ENCODE results near the gene ETDA. TPM values are rescaled to one million over a fixed set of nuclear protein-coding genes. Genes with fewer than 3 reads are reported as not detected.
"Not testable (repeated sequence)": the region's sequence is repeated elsewhere in the genome, so short reads cannot be mapped to it uniquely, and the experiment has no call there.

The ETDA gene
- total RNA-seq (2022), result not detected in 2 replicates
- Bru-seq, nascent RNA, result not detected
- not detected for BruChase-seq, experiment 1, labeled RNA remaining after a 6-hour chase
- not detected for BruChase-seq, experiment 2, labeled RNA remaining after a 2-hour chase
- long read RNA-seq, result 0 reads

DNA sequence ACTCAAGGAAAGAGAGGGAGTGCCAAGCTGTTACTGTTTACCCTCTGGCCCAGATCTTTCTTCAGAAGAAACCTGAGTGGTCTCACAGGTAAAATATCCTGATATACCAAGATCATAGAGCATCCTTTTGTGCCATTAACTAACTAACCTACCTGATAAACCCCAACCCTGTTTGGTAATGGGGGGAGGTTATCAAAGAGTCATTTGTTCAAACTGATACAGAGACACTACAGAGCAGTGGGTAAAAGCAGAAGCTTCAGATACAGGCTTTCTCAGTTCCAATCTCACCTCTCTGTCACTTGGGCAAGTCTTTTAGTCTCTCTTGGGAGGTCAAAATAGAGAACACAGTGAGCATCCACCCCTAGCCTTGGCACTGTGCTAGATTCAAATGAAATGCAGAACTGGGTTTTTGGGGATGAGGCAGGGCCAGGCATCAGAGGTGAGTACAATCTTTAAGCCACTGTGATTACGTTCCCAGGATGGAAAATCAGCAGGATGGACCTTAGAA is at the start of gene ETDA:
ETDA (plus strand) TSS at position 51 of the 508 bp plus-strand sequence. CDS start 1,216 bp downstream, outside the sequence.
- H3K36me3 Mint-ChIP-seq (ENCODE audit: insufficient read depth, unreplicated experiment); H3K9me3 Mint-ChIP-seq (ENCODE audit: unreplicated experiment); intact Hi-C loops (cut with micrococcal nuclease); H3K4me3 Mint-ChIP-seq (ENCODE audit: unreplicated experiment); BruUV-seq (replicated peaks); H3K27ac Mint-ChIP-seq (ENCODE audit: low read depth, unreplicated experiment); DNase-seq (ENCODE audit: unreplicated experiment); H3K27me3 Mint-ChIP-seq (ENCODE audit: insufficient read depth, unreplicated experiment); CTCF ChIA-PET; POLR2A ChIA-PET; H3K4me1 Mint-ChIP-seq (ENCODE audit: insufficient read depth, unreplicated experiment): not testable (repeated sequence)

GRCh38 chrX:135206427-135206826 is 45.4 kb upstream of the ETDA start:
- POLR2A ChIA-PET, result interaction anchor here (0.7 kb wide), 1 partner anchor 1554 kb away, joined by 3 read pairs; no protein-coding TSS in a partner anchor
- intact Hi-C loops (cut with micrococcal nuclease); H3K27ac Mint-ChIP-seq (ENCODE audit: low read depth, unreplicated experiment): not testable (repeated sequence)

GRCh38 chrX:135213200-135213844 is 38.5 kb upstream of the ETDA start:
- no peak for DNase-seq (ENCODE audit: unreplicated experiment)
- intact Hi-C loops (cut with micrococcal nuclease), result no loop called here
- Mint-ChIP-seq H3K4me1 (ENCODE audit: insufficient read depth, unreplicated experiment) (no peaks in the 10 kb centered on the region), H3K36me3 (ENCODE audit: insufficient read depth, unreplicated experiment) (no peaks in the 10 kb centered on the region), H3K4me3 (ENCODE audit: unreplicated experiment) (no peak overlapping the region), H3K27ac (ENCODE audit: low read depth, unreplicated experiment) (no peak overlapping the region), H3K27me3 (ENCODE audit: insufficient read depth, unreplicated experiment) (peaks cover 55% of the 10 kb centered on the region), H3K9me3 (ENCODE audit: unreplicated experiment) (no peaks in the 10 kb centered on the region)
- ChIA-PET CTCF (no interaction called here), POLR2A (no interaction called here)
- TF ChIP-seq, protein P1, sequence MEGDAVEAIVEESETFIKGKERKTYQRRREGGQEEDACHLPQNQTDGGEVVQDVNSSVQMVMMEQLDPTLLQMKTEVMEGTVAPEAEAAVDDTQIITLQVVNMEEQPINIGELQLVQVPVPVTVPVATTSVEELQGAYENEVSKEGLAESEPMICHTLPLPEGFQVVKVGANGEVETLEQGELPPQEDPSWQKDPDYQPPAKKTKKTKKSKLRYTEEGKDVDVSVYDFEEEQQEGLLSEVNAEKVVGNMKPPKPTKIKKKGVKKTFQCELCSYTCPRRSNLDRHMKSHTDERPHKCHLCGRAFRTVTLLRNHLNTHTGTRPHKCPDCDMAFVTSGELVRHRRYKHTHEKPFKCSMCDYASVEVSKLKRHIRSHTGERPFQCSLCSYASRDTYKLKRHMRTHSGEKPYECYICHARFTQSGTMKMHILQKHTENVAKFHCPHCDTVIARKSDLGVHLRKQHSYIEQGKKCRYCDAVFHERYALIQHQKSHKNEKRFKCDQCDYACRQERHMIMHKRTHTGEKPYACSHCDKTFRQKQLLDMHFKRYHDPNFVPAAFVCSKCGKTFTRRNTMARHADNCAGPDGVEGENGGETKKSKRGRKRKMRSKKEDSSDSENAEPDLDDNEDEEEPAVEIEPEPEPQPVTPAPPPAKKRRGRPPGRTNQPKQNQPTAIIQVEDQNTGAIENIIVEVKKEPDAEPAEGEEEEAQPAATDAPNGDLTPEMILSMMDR (IDR thresholded peaks at IDR 0.05; ENCODE audit: unreplicated experiment), result no peak
- BruUV-seq (replicated peaks), result no TSS peak

More at GRCh38 chrX:135206427-135206826, 45.4 kb upstream of the ETDA start:
- BruUV-seq (replicated peaks); H3K9me3 Mint-ChIP-seq (ENCODE audit: unreplicated experiment); DNase-seq (ENCODE audit: unreplicated experiment); H3K4me3 Mint-ChIP-seq (ENCODE audit: unreplicated experiment); H3K4me1 Mint-ChIP-seq (ENCODE audit: insufficient read depth, unreplicated experiment); H3K36me3 Mint-ChIP-seq (ENCODE audit: insufficient read depth, unreplicated experiment): not testable (repeated sequence)
- TF ChIP-seq, protein P1 (IDR thresholded peaks at IDR 0.05; ENCODE audit: unreplicated experiment), result peak; percentile 55
- H3K27me3 Mint-ChIP-seq (ENCODE audit: insufficient read depth, unreplicated experiment), result peaks cover 90% of the 10 kb centered on the region
- CTCF ChIA-PET, result interaction anchor here (1.2 kb wide), 1 partner anchor 95 kb away, joined by 3 read pairs; no protein-coding TSS in a partner anchor

DNA sequence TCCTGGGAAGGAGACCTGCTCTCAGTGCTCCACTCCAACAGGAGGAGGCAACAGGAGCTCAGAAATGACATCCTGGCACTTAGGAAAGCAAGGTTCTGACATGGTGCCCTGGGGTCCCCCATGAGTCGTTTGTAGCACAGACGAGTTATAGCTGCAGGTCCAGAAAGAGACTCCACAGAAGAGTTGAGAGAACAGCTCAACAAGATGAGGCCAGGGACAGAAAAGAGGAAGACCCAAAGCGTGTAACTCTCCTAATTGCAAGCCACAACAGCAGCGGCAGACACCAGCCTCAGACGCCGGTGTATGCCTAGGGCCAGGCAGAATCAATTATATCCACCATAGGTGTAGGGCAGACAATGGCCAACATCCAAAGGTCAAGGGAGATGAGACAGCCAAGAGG is 5.9 kb upstream of the ETDA start:
- H3K4me3 Mint-ChIP-seq (ENCODE audit: unreplicated experiment); BruUV-seq (replicated peaks); H3K27me3 Mint-ChIP-seq (ENCODE audit: insufficient read depth, unreplicated experiment); POLR2A ChIA-PET; H3K9me3 Mint-ChIP-seq (ENCODE audit: unreplicated experiment); DNase-seq (ENCODE audit: unreplicated experiment); CTCF ChIA-PET; intact Hi-C loops (cut with micrococcal nuclease); H3K27ac Mint-ChIP-seq (ENCODE audit: low read depth, unreplicated experiment); H3K4me1 Mint-ChIP-seq (ENCODE audit: insufficient read depth, unreplicated experiment); H3K36me3 Mint-ChIP-seq (ENCODE audit: insufficient read depth, unreplicated experiment): not testable (repeated sequence)

- H3K27me3 Mint-ChIP-seq (ENCODE audit: insufficient read depth, unreplicated experiment), result peaks cover 24% of the 10 kb centered on the region
- CTCF ChIA-PET; H3K9me3 Mint-ChIP-seq (ENCODE audit: unreplicated experiment); intact Hi-C loops (cut with micrococcal nuclease); DNase-seq (ENCODE audit: unreplicated experiment); BruUV-seq (replicated peaks); H3K4me3 Mint-ChIP-seq (ENCODE audit: unreplicated experiment); POLR2A ChIA-PET; H3K27ac Mint-ChIP-seq (ENCODE audit: low read depth, unreplicated experiment); H3K4me1 Mint-ChIP-seq (ENCODE audit: insufficient read depth, unreplicated experiment); H3K36me3 Mint-ChIP-seq (ENCODE audit: insufficient read depth, unreplicated experiment): not testable (repeated sequence)
Measured at GRCh38 chrX:135256087-135256684, 4.3 kb downstream of the ETDA start.

Data from MCF 10A (cell line).